GM19372 (cell line): ENCODE data around the gene ERC2.

Experiments
- ATAC-seq: cut with Tn5 transposase; IDR thresholded peaks from one replicate; pipeline ENCODE4 v1.9.1; 2021; ENCODE audit warnings: mild to moderate bottlenecking, low read depth, moderate library complexity; ENCODE audit not compliant: unreplicated experiment

Gene ERC2

DNA sequence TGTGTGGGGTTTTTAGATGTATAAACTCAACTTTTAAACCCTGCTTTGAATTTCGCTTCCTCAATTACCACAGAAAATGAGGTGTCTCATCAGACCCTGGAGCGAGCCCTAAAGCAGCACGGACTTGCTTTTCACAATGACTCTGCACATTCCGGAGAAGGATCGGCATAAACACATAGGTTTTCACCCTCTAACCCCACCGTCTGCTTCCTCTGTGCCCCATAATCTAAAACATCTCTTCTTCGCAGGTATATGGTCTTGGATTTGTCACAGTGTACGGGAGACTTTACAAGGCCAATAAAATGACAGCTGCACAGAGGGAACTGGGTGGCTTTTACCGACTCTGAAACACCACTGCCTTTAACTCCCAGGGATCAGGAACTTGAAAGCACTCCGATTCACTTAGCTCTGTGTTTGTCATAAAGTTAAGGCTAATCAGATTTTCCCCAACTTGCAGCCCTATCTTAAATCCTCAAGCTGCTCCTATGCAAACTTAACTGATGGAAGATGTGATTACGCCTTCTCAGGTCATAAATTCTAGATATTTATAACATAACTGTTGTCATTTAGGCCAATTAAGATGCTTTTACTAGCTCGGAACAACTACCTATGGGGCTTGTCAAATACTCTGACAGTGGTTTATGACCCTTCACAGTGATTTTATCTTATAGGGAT lies 847.8 kb downstream of the ERC2 start:
- no peak for ATAC-seq

DNA sequence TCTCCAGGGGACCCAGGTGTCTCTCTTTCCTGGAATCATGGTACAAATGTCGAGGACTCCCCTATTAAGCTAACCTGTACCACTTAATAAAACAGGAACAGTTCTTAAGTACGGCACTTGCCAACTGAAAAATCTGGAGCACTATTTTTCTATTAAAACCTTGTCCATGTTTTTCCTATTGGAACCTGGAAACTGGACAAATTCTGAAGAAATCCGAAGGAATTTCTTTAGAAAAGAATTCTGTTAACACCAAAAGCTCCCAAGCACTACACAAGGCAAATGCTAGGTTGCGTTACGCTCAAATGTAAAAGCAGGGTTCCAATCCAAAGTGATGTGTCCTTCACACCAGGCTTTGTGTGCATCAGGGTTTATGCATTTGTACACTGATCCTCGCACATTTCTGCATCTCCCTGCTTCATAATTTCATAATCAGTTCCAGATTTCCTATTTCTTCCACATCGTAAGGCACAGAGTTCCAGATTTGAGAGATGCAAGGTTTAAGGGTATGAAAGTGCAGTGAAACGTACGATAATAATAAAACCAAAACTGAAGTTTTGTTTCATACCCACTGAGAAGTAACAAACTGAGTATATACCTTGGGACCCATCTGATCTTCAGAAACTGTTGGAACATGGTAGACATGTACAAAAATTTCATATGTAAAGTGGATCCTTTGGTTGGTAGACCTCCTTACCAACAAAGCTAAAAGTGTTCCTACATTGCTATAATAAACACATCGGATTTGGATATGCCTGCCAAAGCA lies 849.0 kb downstream of the ERC2 start:
- no peak for ATAC-seq

DNA sequence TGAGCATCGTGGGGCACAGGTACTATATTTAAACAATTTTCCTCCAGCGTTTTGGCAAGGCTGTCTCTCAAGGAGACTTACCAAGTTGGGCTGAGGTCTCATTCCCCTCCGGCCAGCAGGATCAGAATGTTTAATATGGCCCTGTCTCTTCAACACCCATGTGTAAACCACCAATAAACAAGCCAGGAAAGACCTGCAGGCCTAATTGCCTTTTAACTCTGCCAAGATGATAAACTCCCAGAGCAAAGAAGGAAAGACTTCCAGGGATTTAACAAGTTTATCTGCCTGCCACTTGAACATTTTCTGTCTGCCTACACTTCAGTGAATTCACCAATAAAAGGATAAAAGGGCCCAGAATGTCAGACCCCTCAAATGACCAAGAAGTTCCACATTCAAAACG lies 850.9 kb downstream of the ERC2 start:
- no peak for ATAC-seq

- ATAC-seq, result no peak
Observed at GRCh38 chr3:55616803-55617202, 851.5 kb downstream of the ERC2 start.

- no peak for ATAC-seq
Observed at GRCh38 chr3:55615694-55616295, 852.5 kb downstream of the ERC2 start.

GRCh38 chr3:55615039-55615693 lies 853.1 kb downstream of the ERC2 start:
- ATAC-seq, result no peak

- ATAC-seq, result no peak
Observed at GRCh38 chr3:55611121-55611520, 857.1 kb downstream of the ERC2 start.

GRCh38 chr3:55609230-55609827 lies 858.9 kb downstream of the ERC2 start:
- no peak for ATAC-seq

DNA sequence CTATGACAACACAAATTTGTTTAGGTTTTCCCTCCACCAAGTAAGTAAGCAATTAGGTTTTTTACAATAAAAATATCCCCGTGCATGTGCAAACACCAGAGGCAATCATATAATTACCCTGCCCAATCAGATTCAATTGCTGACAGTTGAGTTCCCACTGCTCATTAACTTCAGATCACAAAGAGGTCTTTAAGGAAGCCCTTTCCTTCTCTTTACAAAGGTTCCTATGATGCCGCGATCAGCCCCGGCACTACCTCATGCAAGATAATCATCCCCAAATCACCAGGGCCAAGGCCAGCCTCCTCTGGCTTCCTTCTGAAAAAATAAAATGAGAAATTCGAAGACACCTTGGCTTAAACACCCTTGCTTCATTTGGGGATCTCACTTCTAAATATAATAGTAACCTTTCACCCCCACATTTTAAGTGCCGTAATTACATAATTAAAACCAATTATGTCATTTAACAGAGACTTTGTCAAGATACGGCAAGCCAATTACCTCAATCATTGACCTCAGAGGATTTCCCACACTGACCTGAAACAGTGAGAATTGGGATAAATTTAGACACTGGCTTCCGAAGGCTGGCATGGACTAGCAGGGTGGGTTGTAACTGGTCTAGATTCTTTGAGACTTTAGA lies 859.8 kb downstream of the ERC2 start:
- no peak for ATAC-seq

DNA sequence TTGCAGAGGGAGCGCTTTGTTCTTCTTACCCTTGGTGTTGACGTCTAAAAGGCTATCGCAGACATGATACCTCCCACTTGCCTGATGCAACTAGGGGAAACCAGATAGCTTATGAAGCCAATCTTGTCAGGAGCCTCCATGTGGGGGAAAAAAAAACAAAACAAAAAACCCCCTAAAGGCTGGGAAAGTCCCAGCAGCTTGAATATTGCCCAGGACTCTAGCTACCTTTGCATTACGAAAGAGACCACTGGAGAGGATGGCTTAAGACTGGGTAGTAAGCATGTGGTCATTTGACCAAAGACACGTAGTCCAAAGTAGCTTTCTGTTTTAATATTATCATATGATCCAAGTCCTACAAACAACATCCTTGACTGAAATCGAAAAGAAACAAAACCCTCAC lies 860.4 kb downstream of the ERC2 start:
- peak; percentile 59 for ATAC-seq

GRCh38 chr3:55607175-55607574 lies 861.1 kb downstream of the ERC2 start:
- ATAC-seq, result no peak

GRCh38 chr3:55605443-55606236 lies 862.6 kb downstream of the ERC2 start:
- ATAC-seq, result no peak

DNA sequence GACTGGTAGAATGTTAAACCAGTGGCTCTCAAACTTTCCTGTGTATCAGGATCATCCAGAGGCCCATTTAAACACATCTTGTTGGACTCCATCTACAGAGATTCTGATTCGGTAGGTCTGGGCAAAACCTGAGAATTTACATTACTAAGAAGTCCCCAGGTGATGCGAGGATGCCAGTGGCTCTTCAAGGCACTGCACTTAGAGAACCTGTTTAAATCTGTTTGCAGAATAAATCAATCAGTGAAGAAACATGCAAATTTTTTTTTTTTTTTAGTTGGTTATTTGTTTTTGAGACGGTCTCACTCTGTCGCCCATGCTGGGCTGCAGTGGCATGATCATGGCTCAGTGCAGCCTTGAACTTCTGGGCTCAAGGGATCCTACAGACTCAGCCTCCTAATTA lies 863.4 kb downstream of the ERC2 start:
- ATAC-seq, result no peak

DNA sequence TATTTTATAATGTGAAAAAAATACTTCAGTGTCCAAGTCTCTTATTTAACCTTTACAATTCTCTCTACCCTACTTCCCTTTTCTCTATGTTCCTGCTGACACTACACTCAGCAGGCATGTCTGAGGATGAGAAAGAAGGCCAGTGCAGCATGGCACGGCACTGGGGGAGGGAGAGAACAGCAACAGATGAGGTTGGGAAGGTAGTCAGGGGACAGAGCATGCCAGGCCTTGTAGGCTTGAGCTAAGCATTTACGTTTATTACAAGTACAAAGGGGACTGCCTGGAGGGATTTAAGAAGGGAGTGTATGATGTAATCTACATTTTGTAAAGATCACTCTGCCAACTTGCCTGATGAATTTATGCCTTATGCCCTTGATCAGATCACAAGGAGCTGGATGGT lies 863.9 kb downstream of the ERC2 start:
- ATAC-seq, result no peak

DNA sequence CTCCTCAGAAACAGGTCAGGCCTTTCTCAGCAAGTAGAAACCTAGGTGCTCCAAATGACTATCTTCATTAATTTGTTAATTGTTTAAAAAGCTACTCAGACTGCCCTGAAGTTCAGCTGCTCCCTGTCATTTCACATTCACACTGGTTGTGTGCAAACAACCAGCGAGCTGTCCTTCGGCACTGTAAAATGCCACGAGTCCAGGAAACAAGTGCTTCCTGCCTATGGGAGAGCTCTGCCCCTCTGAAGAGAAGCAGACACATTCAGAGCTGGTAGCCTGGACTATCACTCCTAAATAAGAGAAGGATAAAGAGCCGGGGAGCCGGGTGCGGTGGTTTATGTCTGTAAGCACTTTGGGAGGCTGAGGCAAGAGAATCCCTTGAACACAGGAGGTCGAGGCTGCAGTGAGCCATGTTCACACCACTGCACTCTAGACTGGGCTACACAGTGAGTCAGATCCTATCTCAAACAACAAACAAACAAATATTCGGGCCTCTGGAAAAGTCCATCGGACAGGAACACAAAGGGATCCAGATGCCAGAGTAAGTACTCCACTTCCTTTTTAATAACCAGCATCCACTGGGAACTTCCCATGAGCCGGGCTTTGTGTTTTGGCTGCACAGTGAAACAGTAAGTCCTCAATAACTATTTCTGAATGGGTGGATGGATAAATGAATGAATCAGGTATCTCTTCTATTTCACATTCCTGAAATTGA lies 866.7 kb downstream of the ERC2 start:
- no peak for ATAC-seq

GRCh38 chr3:55598224-55598623 lies 870.0 kb downstream of the ERC2 start:
- ATAC-seq, result no peak

- no peak for ATAC-seq
Observed at GRCh38 chr3:55597641-55598040, 870.6 kb downstream of the ERC2 start.

DNA sequence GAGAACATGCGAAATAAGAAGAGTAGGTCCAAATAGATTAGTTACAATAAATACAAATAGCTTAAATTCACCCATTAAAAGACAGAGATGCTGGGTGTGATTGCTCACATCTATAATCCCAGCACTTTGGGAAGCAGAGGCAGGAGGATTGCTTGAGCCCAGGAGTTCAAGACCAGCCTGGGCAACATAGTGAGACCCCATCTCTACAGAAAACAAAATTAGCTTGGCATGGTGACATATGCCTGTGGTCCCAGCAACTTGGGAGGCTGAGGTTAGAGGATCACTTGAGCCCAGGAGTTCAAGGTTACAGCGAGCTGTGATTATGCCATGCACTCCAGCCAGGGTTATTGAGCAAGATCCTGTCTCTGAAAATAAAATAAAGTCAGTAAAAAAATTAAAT lies 872.1 kb downstream of the ERC2 start:
- no peak for ATAC-seq

- no peak for ATAC-seq
Observed at GRCh38 chr3:55595420-55595819, 872.8 kb downstream of the ERC2 start.
